ENCODE measurements around the gene VPS13D.

DNA sequence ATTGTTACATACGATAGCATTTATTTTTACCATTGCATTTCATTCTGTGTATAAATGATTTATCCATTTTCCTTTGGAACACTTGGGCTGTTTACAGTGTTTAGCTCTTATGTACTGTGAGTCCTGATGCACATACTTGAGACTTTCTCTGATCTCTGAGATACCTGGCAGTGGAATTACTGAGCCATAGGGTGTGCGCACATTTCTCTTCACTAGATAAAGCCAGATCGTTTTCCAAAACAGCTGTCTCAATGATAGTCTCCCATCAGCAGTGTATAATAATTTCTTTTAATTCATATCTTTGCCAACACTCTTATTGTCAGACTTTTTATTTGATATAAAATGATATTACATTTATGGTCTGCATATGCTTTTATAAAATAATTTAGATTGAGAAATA lies 66.2 kb downstream of the VPS13D start:
- TF ChIP-seq EZH2 (IDR thresholded peaks at IDR 0.05; ENCODE audit: borderline replicate concordance, low read depth, low read length, severe bottlenecking) (no peak), POLR2AphosphoS5 (IDR thresholded peaks at IDR 0.05; ENCODE audit: insufficient read depth, low read depth, low read length) (no peak), POLR2A (IDR thresholded peaks at IDR 0.05; ENCODE audit: low read depth, low read length) (no peak), JUN (IDR thresholded peaks at IDR 0.05; ENCODE audit: borderline replicate concordance, insufficient read depth, insufficient read length, low read depth) (no peak)
- TF ChIP-seq, protein P1, sequence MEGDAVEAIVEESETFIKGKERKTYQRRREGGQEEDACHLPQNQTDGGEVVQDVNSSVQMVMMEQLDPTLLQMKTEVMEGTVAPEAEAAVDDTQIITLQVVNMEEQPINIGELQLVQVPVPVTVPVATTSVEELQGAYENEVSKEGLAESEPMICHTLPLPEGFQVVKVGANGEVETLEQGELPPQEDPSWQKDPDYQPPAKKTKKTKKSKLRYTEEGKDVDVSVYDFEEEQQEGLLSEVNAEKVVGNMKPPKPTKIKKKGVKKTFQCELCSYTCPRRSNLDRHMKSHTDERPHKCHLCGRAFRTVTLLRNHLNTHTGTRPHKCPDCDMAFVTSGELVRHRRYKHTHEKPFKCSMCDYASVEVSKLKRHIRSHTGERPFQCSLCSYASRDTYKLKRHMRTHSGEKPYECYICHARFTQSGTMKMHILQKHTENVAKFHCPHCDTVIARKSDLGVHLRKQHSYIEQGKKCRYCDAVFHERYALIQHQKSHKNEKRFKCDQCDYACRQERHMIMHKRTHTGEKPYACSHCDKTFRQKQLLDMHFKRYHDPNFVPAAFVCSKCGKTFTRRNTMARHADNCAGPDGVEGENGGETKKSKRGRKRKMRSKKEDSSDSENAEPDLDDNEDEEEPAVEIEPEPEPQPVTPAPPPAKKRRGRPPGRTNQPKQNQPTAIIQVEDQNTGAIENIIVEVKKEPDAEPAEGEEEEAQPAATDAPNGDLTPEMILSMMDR (IDR thresholded peaks at IDR 0.05; ENCODE audit: extremely low read depth in 1 of 2, insufficient read depth in 1 of 2, low read depth in 1 of 2, low read length in 2 of 2) = no peak
- TF ChIP-seq, protein P2, sequence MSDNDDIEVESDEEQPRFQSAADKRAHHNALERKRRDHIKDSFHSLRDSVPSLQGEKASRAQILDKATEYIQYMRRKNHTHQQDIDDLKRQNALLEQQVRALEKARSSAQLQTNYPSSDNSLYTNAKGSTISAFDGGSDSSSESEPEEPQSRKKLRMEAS (IDR thresholded peaks at IDR 0.05; ENCODE audit: insufficient read depth, insufficient read length) = no peak

Data from endothelial cell of umbilical vein (primary cell).